Kidney (tissue), 14 donors: ENCODE results near the gene ZFTA. TPM values are rescaled to one million over a fixed set of nuclear protein-coding genes. Genes with fewer than 3 reads are reported as not detected.

Experiments
- DNase-seq, 5 donors: peaks; one replicate each; pipeline ENCODE4 v3.0.0-alpha.2; 2013 to 2020
- FAIRE-seq: peaks from 2 replicates; lab custom pipeline; 2012; peaks lifted over from hg19 to GRCh38; lab: Jason Lieb, UNC
- H3K27ac ChIP-seq, 2 donors: one replicate each; pipeline ENCODE4 v1.7.0; 2013; ENCODE audit warnings: low read depth in 2 of 2, low read length in 2 of 2, inconsistent platforms in 1 of 2
- H3K27me3 ChIP-seq: one replicate; pipeline ENCODE4 v1.7.1; 2013; ENCODE audit warnings: low read length, inconsistent platforms; ENCODE audit not compliant: control insufficient read depth, insufficient read depth
- H3K36me3 ChIP-seq, 3 donors: one replicate each; pipeline versions ENCODE4 v1.7.0 to v1.7.1; 2013; ENCODE audit warnings: low read length in 3 of 3, control low read depth in 1 of 3, inconsistent platforms in 1 of 3; ENCODE audit not compliant: insufficient read depth in 3 of 3, control insufficient read depth in 2 of 3
- H3K4me1 ChIP-seq, 3 donors: one replicate each; pipeline versions ENCODE4 v1.7.0 to v1.7.1; 2013; ENCODE audit warnings: low read length in 3 of 3, inconsistent platforms in 1 of 3, low read depth in 1 of 3; ENCODE audit not compliant: control insufficient read depth in 2 of 3, insufficient read depth in 2 of 3
- H3K4me3 ChIP-seq, 3 donors: one replicate each; pipeline versions ENCODE4 v1.7.0 to v1.8.1; 2013; ENCODE audit warnings: low read length in 3 of 3, control low read depth in 1 of 3, inconsistent platforms in 1 of 3
- H3K9ac ChIP-seq, 3 donors: one replicate each; pipeline versions ENCODE4 v1.7.0 to v1.7.1; 2013; ENCODE audit warnings: low read length in 3 of 3, control low read depth in 1 of 3, inconsistent platforms in 1 of 3
- H3K9me3 ChIP-seq, 3 donors: one replicate each; pipeline versions ENCODE4 v1.7.0 to v1.7.1; 2013; ENCODE audit warnings: low read length in 3 of 3, control low read depth in 1 of 3, inconsistent platforms in 1 of 3; ENCODE audit not compliant: control insufficient read depth in 2 of 3, insufficient read depth in 1 of 3
- intact Hi-C: fragments of 100-400 bp; cut with DNase I; formaldehyde crosslinking; loops from one replicate; pipeline ENCODE4 v1.11.1; 2022
- polyA plus RNA-seq: library from polyadenylated mRNA; stranded (reverse); fragments of 350-450 nt; fragmentation: Illumina TruSeq; extraction: RNeasy Lipid Tissue Mini Kit (QIAGEN cat#74804); gene quantifications from one replicate; pipeline ENCODE4 v1.2.3, GENCODE V29; 2014; ENCODE audit warnings: low read depth, low replicate concordance; ENCODE audit not compliant: insufficient read depth
- total RNA-seq: library from RNA; stranded (reverse); fragmentation: NEBNext Ultra II Directional; extraction: Animal tissue kit (Norgen Biotek cat#: 25700); gene quantifications from one replicate; pipeline ENCODE4 v1.2.1, GENCODE V29; 2021
- TF ChIP-seq, protein P1 (sequence below): IDR thresholded peaks from 3 replicates; pipeline ENCODE4 v1.5.1; 2012; ENCODE audit warnings: mild to moderate bottlenecking, moderate library complexity, borderline replicate concordance; ENCODE audit not compliant: insufficient read depth; ENCODE audit errors: extremely low read depth
- donor health status: control.
- donor health status: control.
- donor health status: control.
- donor health status: control.
- donor health status: control.
- donor health status: DM: yes; HTN: yes; CAD: no.
- donor health status: Normal renal cell carcinoma (clear cell type).

ZFTA gene
- total and polyA plus RNA-seq, 2 donors from 2014 or later = 10.8 to 14.4 TPM

- Histone ChIP-seq H3K27me3 (no peaks in the 10 kb centered on the region), H3K36me3 (no peaks in the 10 kb centered on the region), H3K4me1 (no peaks in the 10 kb centered on the region), H3K9ac (no peak overlapping the region), H3K9me3 (no peaks in the 10 kb centered on the region), H3K27ac (no peak overlapping the region), H3K4me3 (no peak overlapping the region)
- intact Hi-C loops = no loop called here
- FAIRE-seq (no peak), DNase-seq (no peak)
- TF ChIP-seq, protein P1, sequence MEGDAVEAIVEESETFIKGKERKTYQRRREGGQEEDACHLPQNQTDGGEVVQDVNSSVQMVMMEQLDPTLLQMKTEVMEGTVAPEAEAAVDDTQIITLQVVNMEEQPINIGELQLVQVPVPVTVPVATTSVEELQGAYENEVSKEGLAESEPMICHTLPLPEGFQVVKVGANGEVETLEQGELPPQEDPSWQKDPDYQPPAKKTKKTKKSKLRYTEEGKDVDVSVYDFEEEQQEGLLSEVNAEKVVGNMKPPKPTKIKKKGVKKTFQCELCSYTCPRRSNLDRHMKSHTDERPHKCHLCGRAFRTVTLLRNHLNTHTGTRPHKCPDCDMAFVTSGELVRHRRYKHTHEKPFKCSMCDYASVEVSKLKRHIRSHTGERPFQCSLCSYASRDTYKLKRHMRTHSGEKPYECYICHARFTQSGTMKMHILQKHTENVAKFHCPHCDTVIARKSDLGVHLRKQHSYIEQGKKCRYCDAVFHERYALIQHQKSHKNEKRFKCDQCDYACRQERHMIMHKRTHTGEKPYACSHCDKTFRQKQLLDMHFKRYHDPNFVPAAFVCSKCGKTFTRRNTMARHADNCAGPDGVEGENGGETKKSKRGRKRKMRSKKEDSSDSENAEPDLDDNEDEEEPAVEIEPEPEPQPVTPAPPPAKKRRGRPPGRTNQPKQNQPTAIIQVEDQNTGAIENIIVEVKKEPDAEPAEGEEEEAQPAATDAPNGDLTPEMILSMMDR = no peak
Observed at GRCh38 chr11:63719001-63719400, 49.6 kb downstream of the ZFTA start.

Other genes with a start within 250 kb of the ZFTA start
- gene PLAAT4, start 232.0 kb downstream of the ZFTA start, total RNA-seq = 111 TPM
- gene PLAAT4, start 232.0 kb downstream of the ZFTA start, polyA plus RNA-seq = 579 TPM
- 1.3 TPM for gene PLAAT2, start 205.4 kb downstream of the ZFTA start, total RNA-seq
- gene PLAAT2, start 205.4 kb downstream of the ZFTA start, polyA plus RNA-seq = 49.5 TPM
- gene PLAAT3, start 154.3 kb downstream of the ZFTA start, total RNA-seq = 88.2 TPM
- 262 TPM for gene PLAAT3, start 154.3 kb downstream of the ZFTA start, polyA plus RNA-seq
- gene ATL3, start 97.4 kb downstream of the ZFTA start, total RNA-seq = 78.3 TPM
- gene ATL3, start 97.4 kb downstream of the ZFTA start, polyA plus RNA-seq = 11.4 TPM
- gene RTN3, start 87.3 kb downstream of the ZFTA start, total RNA-seq = 93.1 TPM
- 109 TPM for gene RTN3, start 87.3 kb downstream of the ZFTA start, polyA plus RNA-seq
- 10.9 TPM for gene SPINDOC, start 44.7 kb upstream of the ZFTA start, total RNA-seq
- gene SPINDOC, start 44.7 kb upstream of the ZFTA start, polyA plus RNA-seq = 14.2 TPM
- gene MARK2, start 70.3 kb upstream of the ZFTA start, total RNA-seq = 42.6 TPM
- gene MARK2, start 70.3 kb upstream of the ZFTA start, polyA plus RNA-seq = 11.7 TPM
- gene RCOR2, start 148.4 kb upstream of the ZFTA start, total RNA-seq = 0.76 TPM
- gene RCOR2, start 148.4 kb upstream of the ZFTA start, polyA plus RNA-seq = 0.86 TPM
- 27.2 TPM for gene NAA40, start 170.2 kb upstream of the ZFTA start, total RNA-seq
- gene NAA40, start 170.2 kb upstream of the ZFTA start, polyA plus RNA-seq = 11.8 TPM
- gene COX8A, start 205.8 kb upstream of the ZFTA start, total RNA-seq = 320 TPM
- 2,092 TPM for gene COX8A, start 205.8 kb upstream of the ZFTA start, polyA plus RNA-seq
- 69.0 TPM for gene OTUB1, start 217.7 kb upstream of the ZFTA start, total RNA-seq
- gene OTUB1, start 217.7 kb upstream of the ZFTA start, polyA plus RNA-seq = 118 TPM